HG02763 (cell line): ENCODE data around the gene MAGEB5.
"Not testable (repeated sequence)": the region's sequence is repeated elsewhere in the genome, so short reads cannot be mapped to it uniquely, and the experiment has no call there.

Experiments used
- ATAC-seq: cut with Tn5 transposase; IDR thresholded peaks from one replicate; pipeline ENCODE4 v1.9.1; 2021; ENCODE audit warnings: mild to moderate bottlenecking, moderate library complexity; ENCODE audit not compliant: unreplicated experiment

Gene MAGEB5

GRCh38 chrX:26215869-26216268, at the start of gene MAGEB5:
TSS of gene MAGEB5 (plus strand) at chrX:26216169. CDS start at chrX:26217302, 1,133 bp downstream.
- no peak for ATAC-seq

DNA sequence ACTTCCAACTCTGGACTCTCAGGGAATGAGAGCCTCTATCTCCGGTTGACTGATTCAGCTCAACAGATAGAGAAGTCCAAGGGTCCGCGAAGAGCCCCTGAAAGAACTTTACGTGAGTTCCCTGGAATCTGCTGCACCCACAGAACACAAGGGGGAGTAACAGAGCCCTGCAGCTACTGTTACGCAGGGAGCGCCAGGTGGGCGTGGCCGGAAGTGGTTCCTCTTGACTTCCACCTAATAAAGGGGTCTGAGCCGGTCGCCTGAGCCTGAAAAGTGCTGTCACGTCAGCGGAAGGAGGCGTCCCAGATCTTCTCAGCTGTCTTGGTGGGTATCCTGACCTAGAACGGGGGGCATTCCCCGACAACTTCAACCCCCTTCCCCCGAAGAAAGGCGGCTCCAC, 23.8 kb upstream of the MAGEB5 start, which contains the start of gene MAGEB6:
Gene MAGEB6 (plus strand): TSS at position 237 of the 400 bp plus-strand sequence. CDS start 1,407 bp downstream, outside the sequence.
- ATAC-seq, result no peak

- no peak for ATAC-seq
Measured at GRCh38 chrX:26203561-26203960, 12.4 kb upstream of the MAGEB5 start.

DNA sequence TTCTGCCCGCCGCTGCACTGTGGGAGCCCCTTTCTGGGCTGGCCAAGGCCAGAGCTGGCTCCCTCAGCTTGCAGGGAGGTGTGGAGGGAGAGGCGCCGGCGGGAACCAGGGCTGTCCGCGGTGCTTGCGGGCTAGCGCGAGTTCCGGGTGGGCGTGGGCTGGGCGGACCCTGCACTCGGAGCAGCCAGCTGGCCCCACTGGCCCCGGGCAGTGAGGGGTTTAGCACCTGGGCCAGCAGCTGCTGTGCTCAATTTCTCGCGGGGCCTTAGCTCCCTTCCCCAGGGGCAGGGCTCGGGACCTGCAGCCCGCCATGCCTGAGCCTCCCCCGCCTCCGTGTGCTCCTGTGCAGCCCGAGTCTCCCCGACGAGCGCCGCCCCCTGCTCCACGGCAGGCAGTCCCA, 11.3 kb upstream of the MAGEB5 start:
- ATAC-seq, result not testable (repeated sequence)

DNA sequence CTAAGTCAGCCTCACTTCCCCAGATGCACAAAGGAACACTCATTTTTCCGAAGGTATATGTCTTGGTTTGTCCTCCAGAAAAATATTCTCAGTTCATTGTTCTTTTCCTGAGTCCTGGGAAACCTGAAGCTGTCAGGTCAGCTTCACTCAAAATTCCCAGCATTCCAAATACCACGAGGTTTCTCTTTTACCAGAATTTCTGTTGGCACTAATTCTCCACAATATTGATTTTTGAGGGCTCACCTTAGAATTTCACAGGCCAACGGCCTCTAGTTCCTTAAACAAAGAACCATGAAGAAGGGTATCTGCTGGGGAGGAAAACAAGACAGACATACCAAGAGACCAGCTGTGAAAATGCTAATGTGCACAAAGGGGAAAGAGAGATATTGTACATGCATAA, 8.0 kb upstream of the MAGEB5 start:
- no peak for ATAC-seq

- no peak for ATAC-seq
Measured at GRCh38 chrX:26219351-26219750, 3.4 kb downstream of the MAGEB5 start.

DNA sequence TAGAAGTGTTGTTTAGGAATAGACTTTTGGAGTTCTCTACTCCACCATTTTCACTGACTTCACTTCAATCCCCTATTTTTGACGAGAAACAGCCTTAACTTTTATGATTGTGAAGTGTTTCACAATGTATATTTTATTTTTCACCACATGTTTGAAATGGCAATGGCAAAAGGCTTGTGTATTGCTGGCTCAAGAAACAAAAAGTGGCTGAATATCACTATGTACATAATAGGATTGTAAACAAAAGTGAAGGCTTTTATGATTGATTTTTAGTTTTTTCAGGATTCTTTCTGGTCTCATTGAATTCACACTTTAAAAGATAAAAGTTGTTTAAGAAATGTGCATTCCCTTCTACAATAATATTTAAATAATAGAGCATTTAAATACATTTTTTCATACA, 18.2 kb downstream of the MAGEB5 start:
- no peak for ATAC-seq

DNA sequence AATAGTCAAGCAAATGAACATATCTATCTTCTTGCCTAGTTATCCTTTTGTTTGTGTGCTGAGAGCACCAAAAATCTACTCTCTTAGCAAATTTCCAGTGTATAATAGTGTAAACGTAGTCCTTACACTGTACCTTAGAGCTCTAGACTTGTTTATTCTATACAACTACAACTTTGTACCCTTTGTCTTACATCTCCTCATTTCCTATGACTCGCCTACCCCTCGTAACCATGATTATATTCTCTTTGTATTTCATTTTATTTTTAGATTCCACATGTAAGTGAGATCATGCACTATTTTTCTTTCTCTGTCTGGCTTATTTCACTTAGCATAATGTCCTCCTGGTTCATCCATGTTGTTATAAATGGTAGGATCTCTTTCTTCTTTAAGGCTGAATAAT, 37.6 kb downstream of the MAGEB5 start:
- no peak for ATAC-seq

GRCh38 chrX:26254436-26254835, 38.5 kb downstream of the MAGEB5 start:
- ATAC-seq, result no peak

DNA sequence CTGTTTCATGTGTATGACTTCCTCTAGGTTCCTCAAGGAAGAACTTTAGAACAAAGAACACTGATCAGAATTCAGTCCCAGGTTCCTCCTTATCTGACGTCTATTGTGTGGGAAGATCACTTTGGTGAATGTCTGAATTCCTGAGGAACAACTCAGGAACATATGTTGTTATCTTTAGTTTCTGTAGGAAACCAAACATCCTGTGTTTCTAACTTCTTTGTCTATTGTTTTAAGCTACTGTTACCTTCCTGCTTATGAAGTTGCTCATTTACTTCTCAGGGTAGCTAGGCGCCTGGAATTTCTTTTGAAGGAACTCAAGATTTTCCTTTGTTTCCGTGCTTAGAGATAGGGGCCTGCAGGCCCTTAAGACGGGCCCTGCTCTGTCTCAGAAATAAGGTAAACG, 46.2 kb downstream of the MAGEB5 start:
- ATAC-seq, result no peak
